Activated naive CD4-positive, alpha-beta T cell treated with anti-CD3 and anti-CD28 coated beads for 36 hours (primary cell): Measurements from ENCODE around the gene GPR143. TPM values are rescaled to one million over a fixed set of nuclear protein-coding genes. Genes with fewer than 3 reads are reported as not detected.
A peak's percentile ranks its signal among the peaks of the same experiment; 100 is the strongest.

Experiments
- CTCF ChIA-PET: fragments of 350-600 bp; sonication (Branson Sonifier 250); formaldehyde crosslinking; loops from one replicate; lab custom pipeline; 2021; ENCODE audit warnings: antibody characterized with exemption; lab: Charles Lee
- DNase-seq: peaks from one replicate; pipeline ENCODE4 v3.0.0-alpha.2; 2020
- H3K27ac Mint-ChIP-seq: one replicate; pipeline ENCODE4 v1.8.0; 2021; ENCODE audit warnings: mild to moderate bottlenecking, mixed read lengths
- H3K27me3 Mint-ChIP-seq: one replicate; pipeline ENCODE4 v1.8.0; 2021; ENCODE audit warnings: low read depth, mixed read lengths
- H3K36me3 Mint-ChIP-seq: one replicate; pipeline ENCODE4 v1.8.0; 2021; ENCODE audit warnings: low read depth, mixed read lengths
- H3K4me1 Mint-ChIP-seq: one replicate; pipeline ENCODE4 v1.8.0; 2021; ENCODE audit warnings: low read depth, mixed read lengths
- H3K4me3 Mint-ChIP-seq: one replicate; pipeline ENCODE4 v1.8.0; 2021; ENCODE audit warnings: mild to moderate bottlenecking, moderate library complexity, mixed read lengths
- H3K9me3 Mint-ChIP-seq: one replicate; pipeline ENCODE4 v1.8.0; 2021; ENCODE audit warnings: mixed read lengths
- intact Hi-C: fragments of 100-400 bp; cut with micrococcal nuclease; formaldehyde crosslinking; loops from one replicate; pipeline ENCODE4 v1.15.1; 2023
- total RNA-seq, 2 experiments: library from RNA; stranded (reverse); gene quantifications; one replicate each; pipeline ENCODE4 v1.2.3, GENCODE V29; 2021

GPR143 gene
- total RNA-seq, 2 experiments from 2014 or later, result not detected

DNA sequence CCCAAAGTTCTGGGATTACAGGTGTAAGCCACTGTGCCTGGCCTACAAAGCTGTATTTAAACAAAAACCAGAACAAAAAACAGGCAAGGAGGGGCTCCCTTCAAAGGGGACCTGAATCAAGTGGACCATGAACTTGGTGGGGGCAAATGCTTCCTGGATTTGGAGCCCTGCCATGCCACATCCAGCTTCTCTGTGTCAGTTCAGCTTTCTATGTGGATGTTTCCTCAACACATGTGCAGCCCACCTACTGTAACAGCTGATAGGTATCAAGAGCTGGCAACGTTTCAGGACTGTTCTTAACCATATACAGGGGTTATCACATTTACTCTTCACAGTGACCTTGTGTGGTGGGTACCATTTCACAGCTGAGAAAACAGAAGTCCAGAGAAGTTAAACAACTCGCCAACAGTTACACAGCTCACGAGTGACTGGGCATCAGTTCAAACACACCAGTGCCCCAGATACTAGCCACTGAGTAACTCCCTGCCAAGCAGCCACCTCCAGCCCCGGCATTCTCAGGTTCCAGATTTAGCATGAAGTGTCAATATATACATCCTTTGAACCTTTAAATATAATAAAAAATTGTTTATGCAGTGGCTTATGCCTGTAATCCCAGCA, 7.5 kb downstream of the GPR143 start:
- H3K9me3 Mint-ChIP-seq, result no peaks in the 10 kb centered on the region
- no peak for DNase-seq
- H3K27ac Mint-ChIP-seq, result no peak overlapping the region
- H3K4me1 Mint-ChIP-seq, result no peaks in the 10 kb centered on the region
- no peaks in the 10 kb centered on the region for H3K36me3 Mint-ChIP-seq
- intact Hi-C loops, result no loop called here
- no peaks in the 10 kb centered on the region for H3K27me3 Mint-ChIP-seq
- H3K4me3 Mint-ChIP-seq, result no peak overlapping the region
- CTCF ChIA-PET, result no interaction called here

DNA sequence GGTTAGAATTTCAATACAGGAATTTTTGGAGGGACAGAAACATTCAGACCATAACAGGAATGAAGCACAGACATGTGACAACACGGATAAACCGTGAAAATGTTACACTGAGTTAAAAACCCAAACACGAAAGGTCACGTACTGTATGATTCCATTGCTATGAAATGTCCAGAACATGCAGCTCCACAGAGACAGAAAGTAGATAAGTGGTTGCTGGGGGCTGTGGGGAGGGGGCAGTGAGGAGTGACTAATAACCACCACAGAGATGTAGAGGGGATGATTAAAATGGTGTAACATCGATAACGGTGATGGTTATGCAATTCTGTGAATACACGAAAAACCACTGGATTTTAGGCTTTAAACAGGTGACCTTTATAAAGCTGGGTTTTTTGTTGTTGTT, 8.3 kb downstream of the GPR143 start:
- CTCF ChIA-PET, result no interaction called here
- Mint-ChIP-seq H3K9me3 (no peaks in the 10 kb centered on the region), H3K27me3 (no peaks in the 10 kb centered on the region), H3K27ac (no peak overlapping the region), H3K4me3 (no peak overlapping the region), H3K36me3 (no peaks in the 10 kb centered on the region), H3K4me1 (no peaks in the 10 kb centered on the region)
- intact Hi-C loops, result no loop called here
- no peak for DNase-seq

DNA sequence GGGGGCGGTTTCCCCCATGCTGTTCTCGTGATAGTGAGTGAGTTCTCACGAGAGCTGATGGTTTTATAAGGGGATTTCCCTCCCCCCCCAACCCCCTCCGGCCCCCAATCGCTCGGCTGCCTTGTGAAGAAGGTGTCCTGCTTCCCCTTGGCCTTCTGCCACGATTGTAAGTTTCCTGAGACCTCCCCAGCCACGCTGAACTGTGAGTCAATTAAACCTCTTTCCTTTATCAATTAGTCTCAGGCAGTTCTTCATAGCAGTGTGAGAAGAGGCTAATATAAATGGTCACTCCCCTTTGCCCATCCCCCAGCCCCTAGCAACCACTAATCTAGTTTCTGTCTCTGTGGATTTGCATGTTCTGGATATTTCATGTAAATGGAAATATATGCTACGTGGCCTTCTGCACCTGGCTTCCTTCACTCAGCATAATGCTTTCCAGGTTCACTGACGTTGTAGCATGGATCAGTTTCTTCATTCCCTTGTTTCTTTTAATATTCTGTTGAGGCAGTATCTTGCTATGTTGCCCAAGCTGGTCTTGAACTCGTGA, 16.4 kb downstream of the GPR143 start:
- intact Hi-C loops, result no loop called here
- no peaks in the 10 kb centered on the region for H3K27me3 Mint-ChIP-seq
- peaks cover 4% of the 10 kb centered on the region for H3K9me3 Mint-ChIP-seq
- peaks cover 6% of the 10 kb centered on the region for H3K36me3 Mint-ChIP-seq
- CTCF ChIA-PET, result no interaction called here
- no peak for DNase-seq
- no peak overlapping the region for H3K27ac Mint-ChIP-seq
- H3K4me3 Mint-ChIP-seq, result no peak overlapping the region
- peaks cover 16% of the 10 kb centered on the region for H3K4me1 Mint-ChIP-seq

DNA sequence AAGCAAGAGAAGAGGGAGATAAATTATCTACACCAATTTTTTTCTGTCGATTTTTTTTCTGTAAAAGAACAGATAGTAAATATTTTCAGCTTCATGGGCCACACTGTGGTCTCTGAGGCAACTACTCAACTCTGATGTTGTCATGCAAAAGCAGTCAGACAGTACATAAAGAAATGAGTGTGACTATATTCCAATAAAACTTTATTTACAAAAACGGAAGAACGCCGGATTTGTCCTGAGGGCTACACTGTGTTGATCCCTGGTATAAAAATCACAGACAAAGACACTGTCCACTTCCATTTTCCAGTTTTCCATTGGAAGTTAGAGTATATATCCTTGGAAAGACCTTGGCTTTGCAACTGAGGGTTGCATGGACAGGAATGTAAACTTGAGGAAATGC, 18.0 kb downstream of the GPR143 start:
- H3K9me3 Mint-ChIP-seq, result peaks cover 4% of the 10 kb centered on the region
- H3K4me3 Mint-ChIP-seq, result no peak overlapping the region
- intact Hi-C loops, result no loop called here
- CTCF ChIA-PET, result no interaction called here
- no peak for DNase-seq
- peaks cover 6% of the 10 kb centered on the region for H3K36me3 Mint-ChIP-seq
- peaks cover 16% of the 10 kb centered on the region for H3K4me1 Mint-ChIP-seq
- no peak overlapping the region for H3K27ac Mint-ChIP-seq
- H3K27me3 Mint-ChIP-seq, result no peaks in the 10 kb centered on the region

DNA sequence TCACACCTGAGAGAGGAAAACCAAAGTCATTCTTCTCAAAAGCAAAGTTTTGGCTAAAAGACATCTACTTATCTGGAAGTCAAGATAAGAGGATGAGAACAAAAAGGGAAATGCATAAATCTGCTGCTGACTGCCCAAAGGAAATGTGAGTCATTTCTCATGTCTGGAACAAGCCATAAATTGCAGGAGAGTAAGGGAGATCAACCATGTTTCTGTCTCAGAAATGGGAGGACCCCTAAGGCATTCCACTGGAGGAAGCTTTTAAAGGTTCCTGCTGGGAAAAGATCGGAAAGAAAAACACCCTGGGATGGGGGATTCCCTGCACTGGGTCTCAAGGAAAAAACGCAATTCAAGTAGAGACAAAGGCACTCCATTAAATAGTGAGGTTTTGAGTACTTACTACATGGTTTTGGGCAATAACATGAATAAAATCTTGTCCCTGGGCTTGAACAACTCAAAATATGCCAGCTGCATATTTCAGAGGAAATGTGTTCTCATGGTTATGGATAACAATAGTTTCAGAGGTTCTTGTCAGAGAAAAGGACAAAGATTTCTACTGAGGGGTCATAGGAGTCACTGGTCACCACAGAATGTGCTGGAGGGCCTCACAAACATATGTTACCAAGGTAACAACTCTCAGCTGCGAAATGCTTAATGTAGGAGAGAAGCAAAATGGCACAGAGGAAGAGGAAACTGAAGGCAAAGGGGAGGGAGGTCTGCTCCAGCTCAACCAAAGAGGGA, 19.3 kb downstream of the GPR143 start:
- Mint-ChIP-seq H3K9me3 (peaks cover 4% of the 10 kb centered on the region), H3K4me1 (peaks cover 16% of the 10 kb centered on the region), H3K27me3 (no peaks in the 10 kb centered on the region), H3K4me3 (no peak overlapping the region), H3K36me3 (peaks cover 6% of the 10 kb centered on the region), H3K27ac (no peak overlapping the region)
- intact Hi-C loops, result no loop called here
- no peak for DNase-seq
- CTCF ChIA-PET, result no interaction called here

DNA sequence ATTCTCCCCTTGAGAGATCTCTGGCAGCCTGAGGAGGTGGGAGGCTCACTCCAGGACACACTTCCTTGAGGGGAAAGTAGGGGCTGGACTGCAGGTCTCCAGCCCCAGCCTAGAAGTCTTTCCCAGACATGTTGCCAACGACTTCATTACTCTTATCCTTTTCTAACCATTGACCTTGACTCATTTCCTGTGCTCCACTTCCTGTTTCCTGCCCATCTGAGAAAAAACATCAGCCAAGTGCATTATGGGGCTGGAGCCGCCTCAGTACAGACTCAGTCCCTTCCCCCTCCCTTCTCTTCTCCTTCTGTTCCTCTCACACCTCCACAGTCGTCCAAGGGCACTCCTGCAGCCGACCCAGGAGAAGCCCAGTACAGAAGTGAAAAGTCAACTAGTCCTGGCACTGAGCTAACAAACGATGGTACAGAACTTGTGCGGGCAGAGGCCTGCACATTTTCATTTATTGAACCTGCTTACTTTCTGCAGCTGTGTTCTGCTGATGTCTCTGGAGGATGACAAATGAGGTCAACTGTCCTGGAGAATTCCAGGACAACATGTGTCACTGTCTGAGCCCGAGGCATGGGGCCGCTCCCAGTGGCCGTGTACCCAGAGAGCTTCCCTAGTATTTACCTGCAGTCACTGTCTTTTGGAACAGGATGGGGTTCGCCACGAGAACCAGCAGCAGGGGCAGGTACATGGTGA, 20.1 kb downstream of the GPR143 start:
- CTCF ChIA-PET, result no interaction called here
- DNase-seq, result peak; percentile 9
- no peak overlapping the region for H3K4me3 Mint-ChIP-seq
- H3K36me3 Mint-ChIP-seq, result peaks cover 6% of the 10 kb centered on the region
- H3K4me1 Mint-ChIP-seq, result peaks cover 16% of the 10 kb centered on the region
- no peaks in the 10 kb centered on the region for H3K27me3 Mint-ChIP-seq
- intact Hi-C loops, result no loop called here
- peaks cover 4% of the 10 kb centered on the region for H3K9me3 Mint-ChIP-seq
- H3K27ac Mint-ChIP-seq, result peak overlapping the region; percentile 46

DNA sequence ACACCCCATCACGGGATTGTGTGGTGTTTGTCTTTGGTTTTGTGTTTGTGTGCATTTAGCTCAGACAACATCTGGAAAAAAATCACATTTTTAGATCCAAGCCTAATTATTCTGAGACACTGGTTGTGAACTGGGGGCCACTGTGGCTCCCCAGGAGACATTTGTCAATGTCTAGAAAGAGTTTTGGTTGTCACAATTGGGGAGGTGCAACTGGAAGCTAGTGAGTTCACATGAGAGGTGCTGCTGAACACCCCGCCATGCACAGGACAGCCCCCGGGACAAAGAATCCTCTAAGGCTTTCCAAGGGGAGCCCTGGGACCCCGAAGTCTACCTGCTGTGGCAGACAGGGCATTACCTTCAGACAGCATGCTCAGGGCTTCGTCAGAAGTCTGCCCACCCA, 26.5 kb downstream of the GPR143 start:
- intact Hi-C loops, result no loop called here
- no peaks in the 10 kb centered on the region for H3K4me1 Mint-ChIP-seq
- H3K27me3 Mint-ChIP-seq, result no peaks in the 10 kb centered on the region
- H3K27ac Mint-ChIP-seq, result no peak overlapping the region
- H3K36me3 Mint-ChIP-seq, result no peaks in the 10 kb centered on the region
- H3K4me3 Mint-ChIP-seq, result no peak overlapping the region
- CTCF ChIA-PET, result no interaction called here
- no peaks in the 10 kb centered on the region for H3K9me3 Mint-ChIP-seq
- DNase-seq, result no peak

DNA sequence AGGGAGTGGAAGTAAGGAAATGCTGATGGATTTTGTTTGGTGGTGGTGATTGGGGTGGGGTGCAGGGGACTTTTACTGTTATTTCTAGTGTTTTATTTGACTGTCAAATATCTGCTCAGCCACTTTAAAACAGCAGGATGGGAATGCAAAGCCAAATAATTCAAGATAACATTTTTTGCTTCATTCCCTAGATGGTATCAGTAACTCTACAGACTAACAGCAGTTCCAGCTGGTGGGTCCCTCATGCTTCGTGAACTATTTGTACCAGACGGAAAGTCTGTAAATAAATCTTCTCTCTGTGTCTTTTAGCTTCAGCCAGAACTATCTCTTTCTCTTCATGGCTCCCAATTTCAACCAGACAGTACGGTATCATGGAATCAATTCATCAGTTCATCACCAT, 27.5 kb downstream of the GPR143 start:
- intact Hi-C loops, result no loop called here
- H3K27ac Mint-ChIP-seq, result no peak overlapping the region
- no peaks in the 10 kb centered on the region for H3K27me3 Mint-ChIP-seq
- H3K9me3 Mint-ChIP-seq, result no peaks in the 10 kb centered on the region
- no peak for DNase-seq
- CTCF ChIA-PET, result no interaction called here
- no peaks in the 10 kb centered on the region for H3K36me3 Mint-ChIP-seq
- H3K4me3 Mint-ChIP-seq, result no peak overlapping the region
- H3K4me1 Mint-ChIP-seq, result no peaks in the 10 kb centered on the region

DNA sequence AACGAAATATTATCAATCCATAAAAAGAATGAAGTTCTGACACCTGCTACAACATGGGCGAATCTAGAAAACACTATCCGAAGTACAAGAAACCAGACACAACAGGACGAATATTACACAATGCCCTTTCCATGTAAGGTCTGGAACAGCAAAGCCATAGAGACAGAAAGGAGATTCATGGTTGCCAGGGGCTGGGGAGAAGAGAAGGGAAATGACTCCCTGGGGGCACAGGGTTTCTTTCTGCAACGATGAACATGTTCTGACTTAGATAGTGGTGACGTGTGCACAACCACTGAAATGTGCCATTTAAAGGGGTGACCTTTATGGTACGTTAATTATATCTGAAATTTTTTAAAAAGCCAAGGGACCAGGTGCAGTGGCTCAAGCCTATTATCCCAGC, 28.3 kb downstream of the GPR143 start:
- Mint-ChIP-seq H3K36me3 (no peaks in the 10 kb centered on the region), H3K9me3 (no peaks in the 10 kb centered on the region), H3K27me3 (no peaks in the 10 kb centered on the region), H3K4me3 (no peak overlapping the region), H3K4me1 (no peaks in the 10 kb centered on the region), H3K27ac (no peak overlapping the region)
- CTCF ChIA-PET, result no interaction called here
- intact Hi-C loops, result no loop called here
- no peak for DNase-seq

DNA sequence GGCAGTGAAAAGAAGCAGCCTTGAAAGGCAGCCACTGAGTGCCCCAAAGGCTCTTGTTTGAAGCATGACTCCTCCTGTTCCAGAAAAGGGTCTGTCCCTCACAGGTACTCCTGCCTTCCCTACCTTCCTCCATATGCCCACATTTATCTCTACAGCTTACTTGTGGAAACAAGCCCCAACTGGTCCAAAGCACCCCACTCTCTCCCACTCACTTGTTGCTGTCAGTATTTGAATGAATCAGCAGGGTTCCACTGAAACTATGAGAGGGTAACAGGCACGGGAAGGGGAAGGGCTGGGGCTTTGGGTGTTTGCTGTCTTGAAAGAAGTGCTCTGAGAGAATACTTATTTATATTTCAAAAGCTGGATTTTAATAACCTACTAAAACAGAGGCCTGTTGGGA, 34.9 kb downstream of the GPR143 start:
- peak; percentile 4 for DNase-seq
- Mint-ChIP-seq H3K4me3 (no peak overlapping the region), H3K27ac (no peak overlapping the region), H3K9me3 (peaks cover 13% of the 10 kb centered on the region), H3K36me3 (peaks cover 3% of the 10 kb centered on the region), H3K4me1 (no peaks in the 10 kb centered on the region), H3K27me3 (peaks cover 2% of the 10 kb centered on the region)
- intact Hi-C loops, result no loop called here
- CTCF ChIA-PET, result no interaction called here

DNA sequence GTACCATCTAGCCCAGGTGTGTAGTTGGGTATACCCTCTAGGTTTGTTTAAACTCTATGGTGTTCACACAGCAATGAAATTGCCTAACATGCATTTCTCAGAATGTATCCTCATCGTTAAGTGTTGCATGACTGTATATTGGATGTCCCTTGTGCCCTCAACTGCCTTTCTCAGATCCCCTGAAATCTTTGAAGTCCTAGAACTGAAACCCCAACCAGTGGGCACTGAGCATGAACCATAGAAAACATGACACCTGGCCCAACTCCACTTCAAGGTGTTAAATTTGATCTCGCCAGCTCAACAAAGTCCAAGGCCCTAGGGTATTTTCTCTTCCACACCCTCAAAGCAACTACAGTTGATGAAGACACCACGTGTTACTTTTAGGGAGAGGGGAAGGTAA, 35.6 kb downstream of the GPR143 start:
- H3K4me1 Mint-ChIP-seq, result no peaks in the 10 kb centered on the region
- peaks cover 3% of the 10 kb centered on the region for H3K36me3 Mint-ChIP-seq
- no peak for DNase-seq
- peaks cover 13% of the 10 kb centered on the region for H3K9me3 Mint-ChIP-seq
- peaks cover 2% of the 10 kb centered on the region for H3K27me3 Mint-ChIP-seq
- intact Hi-C loops, result no loop called here
- CTCF ChIA-PET, result no interaction called here
- no peak overlapping the region for H3K4me3 Mint-ChIP-seq
- no peak overlapping the region for H3K27ac Mint-ChIP-seq

DNA sequence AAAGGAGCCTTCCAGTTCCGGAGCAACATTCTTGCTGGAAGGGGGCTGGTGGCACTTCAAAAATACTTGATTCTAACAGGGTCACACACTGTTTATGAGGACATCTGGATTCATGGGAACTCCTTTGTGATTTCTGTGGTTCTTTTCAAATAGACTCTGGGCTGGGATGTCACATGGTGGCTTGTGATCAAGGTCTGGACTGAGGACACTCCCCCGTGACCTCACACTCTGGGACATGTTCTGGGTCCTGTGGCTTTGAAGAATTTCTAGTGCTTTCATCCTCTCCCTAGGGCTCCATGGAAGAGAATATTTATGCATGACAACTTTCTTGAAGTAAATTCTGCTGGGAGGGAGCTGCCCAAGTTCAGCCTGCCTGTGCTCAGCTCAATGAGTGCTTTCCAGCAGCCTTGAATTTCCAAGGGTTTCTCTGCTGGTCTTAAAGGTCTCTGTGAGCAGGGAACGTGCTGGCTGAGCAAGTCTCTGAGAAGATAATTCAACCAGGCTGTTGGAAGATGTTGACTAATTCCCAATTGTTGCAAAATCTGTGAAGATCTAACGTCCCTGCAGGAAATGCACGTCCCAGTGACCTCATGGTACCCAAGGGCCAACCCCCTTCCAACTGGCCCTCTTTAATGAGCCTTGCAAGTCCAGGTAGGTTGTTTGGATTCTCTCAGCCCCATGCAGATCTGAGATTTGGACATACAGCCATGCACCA, 36.3 kb downstream of the GPR143 start:
- H3K27ac Mint-ChIP-seq, result no peak overlapping the region
- CTCF ChIA-PET, result no interaction called here
- H3K4me3 Mint-ChIP-seq, result no peak overlapping the region
- intact Hi-C loops, result no loop called here
- peaks cover 2% of the 10 kb centered on the region for H3K27me3 Mint-ChIP-seq
- peaks cover 3% of the 10 kb centered on the region for H3K36me3 Mint-ChIP-seq
- no peaks in the 10 kb centered on the region for H3K4me1 Mint-ChIP-seq
- H3K9me3 Mint-ChIP-seq, result peaks cover 16% of the 10 kb centered on the region
- no peak for DNase-seq
